ENCODE results near the gene VAV2. TPM values are rescaled to one million over a fixed set of nuclear protein-coding genes. Genes with fewer than 3 reads are reported as not detected.

Gene VAV2
- total RNA-seq, 1 donor from 2014 or later: 8.3 TPM

DNA sequence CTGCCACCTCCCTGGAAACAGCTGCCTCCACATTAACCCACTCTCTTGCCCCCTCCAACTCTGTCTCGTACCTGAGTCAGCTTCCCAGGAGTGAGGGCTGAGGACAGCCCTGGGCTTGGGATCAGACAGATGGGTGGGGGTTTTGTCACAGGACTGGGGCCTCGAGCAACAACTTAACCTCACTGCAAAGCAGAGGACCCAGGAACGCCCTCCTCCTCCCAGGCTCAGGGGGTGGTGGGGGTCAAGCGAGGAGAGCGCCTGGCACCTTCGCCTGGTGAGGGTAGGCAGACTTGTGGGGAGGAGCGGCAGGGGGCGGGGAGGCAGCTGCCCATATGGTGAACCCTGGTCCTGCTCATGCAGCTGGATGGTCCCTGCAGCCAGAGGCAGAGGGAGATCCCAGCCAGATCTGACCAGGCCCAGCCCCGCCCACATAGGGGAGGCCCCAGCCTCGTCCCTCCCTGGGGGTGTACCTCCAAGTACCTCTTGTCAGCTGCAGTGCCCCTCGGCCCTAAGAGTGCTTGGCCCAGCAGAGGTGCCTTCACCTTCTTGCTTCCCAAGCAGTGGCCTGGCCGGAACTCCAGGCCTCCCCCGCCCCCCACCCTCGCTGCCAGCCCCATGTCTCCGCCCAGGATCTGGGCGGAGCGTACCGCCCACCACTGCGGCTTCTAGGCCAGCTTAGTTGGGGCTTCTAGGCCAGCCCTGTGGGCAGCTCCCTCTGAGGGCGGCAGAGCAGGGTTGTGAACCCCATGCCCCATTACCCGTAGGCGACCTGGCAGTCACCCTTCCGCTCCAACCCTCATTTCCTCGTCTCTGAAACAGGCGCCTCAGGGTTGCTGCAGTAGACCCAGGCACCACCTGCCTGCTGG is 254.1 kb downstream of the VAV2 start, which contains the start of gene SARDH:
TSS of gene SARDH (minus strand) at position 579 of the 866 bp plus-strand sequence. CDS start 4,179 bp downstream, outside the sequence.
- TF ChIP-seq, protein P1, sequence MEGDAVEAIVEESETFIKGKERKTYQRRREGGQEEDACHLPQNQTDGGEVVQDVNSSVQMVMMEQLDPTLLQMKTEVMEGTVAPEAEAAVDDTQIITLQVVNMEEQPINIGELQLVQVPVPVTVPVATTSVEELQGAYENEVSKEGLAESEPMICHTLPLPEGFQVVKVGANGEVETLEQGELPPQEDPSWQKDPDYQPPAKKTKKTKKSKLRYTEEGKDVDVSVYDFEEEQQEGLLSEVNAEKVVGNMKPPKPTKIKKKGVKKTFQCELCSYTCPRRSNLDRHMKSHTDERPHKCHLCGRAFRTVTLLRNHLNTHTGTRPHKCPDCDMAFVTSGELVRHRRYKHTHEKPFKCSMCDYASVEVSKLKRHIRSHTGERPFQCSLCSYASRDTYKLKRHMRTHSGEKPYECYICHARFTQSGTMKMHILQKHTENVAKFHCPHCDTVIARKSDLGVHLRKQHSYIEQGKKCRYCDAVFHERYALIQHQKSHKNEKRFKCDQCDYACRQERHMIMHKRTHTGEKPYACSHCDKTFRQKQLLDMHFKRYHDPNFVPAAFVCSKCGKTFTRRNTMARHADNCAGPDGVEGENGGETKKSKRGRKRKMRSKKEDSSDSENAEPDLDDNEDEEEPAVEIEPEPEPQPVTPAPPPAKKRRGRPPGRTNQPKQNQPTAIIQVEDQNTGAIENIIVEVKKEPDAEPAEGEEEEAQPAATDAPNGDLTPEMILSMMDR (IDR thresholded peaks at IDR 0.05): no peak
- no peak for TF ChIP-seq POLR2A (IDR thresholded peaks at IDR 0.05)
- TF ChIP-seq POLR2AphosphoS5 (IDR thresholded peaks at IDR 0.05; ENCODE audit: insufficient read depth in 1 of 2, low read depth in 1 of 2): no peak
- H3K27me3 ChIP-seq: no peaks in the 10 kb centered on the region
- H3K27ac ChIP-seq: no peak within 1 kb of the TSS
- peaks cover 16% of the 10 kb centered on the region for H3K4me1 ChIP-seq
- DNase-seq (ENCODE audit: extremely low spot score in 2 of 2): peak in 1 of 2 donors; percentile 80
- no peaks in the 10 kb centered on the region for H3K9me3 ChIP-seq
- peak within 1 kb of the TSS; percentile 35 to 41 for H3K4me3 ChIP-seq
- no peaks in the 10 kb centered on the region for H3K36me3 ChIP-seq
- intact Hi-C loops (cut with DNase I): no loop called here

DNA sequence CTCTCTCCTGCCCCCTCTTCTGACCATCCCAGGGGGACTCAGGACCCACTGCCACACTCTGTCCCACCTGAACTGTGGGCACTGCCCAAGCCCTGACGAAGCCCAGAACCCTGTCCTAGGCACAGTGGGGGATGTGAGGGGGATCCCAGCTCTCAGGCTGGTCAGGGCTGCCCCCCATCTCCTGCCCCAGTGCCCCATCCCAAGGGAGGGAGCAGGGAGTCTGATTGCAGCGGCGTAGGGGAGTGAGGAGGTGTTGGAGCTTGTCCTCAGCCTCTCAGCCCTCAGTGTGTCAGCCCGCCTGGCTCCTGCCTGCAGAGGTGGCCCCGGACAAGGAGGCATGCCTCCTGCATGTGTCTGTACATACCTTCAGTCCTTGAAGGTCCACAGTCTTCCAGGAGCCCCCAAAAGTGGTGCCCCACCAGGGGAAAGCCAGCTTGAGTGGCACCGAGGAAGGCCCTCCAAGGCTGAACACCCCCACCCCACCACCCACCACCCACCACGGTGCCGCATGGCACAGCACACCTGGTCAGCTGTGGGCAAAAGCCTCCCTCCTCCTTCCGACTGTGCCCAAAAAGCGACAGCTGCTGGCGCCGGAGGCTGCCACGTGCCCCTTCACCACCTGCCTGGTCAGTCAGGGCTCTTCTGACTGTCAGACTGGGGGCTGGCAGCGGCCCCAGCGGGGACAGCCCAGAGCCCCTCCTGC is 254.9 kb downstream of the VAV2 start:
- H3K4me3 ChIP-seq: peak overlapping the region in 1 of 2 donors; percentile 35
- H3K36me3 ChIP-seq: no peaks in the 10 kb centered on the region
- no peaks in the 10 kb centered on the region for H3K9me3 ChIP-seq
- no peak overlapping the region for H3K27ac ChIP-seq
- TF ChIP-seq POLR2AphosphoS5 (IDR thresholded peaks at IDR 0.05; ENCODE audit: insufficient read depth in 1 of 2, low read depth in 1 of 2): no peak
- TF ChIP-seq POLR2A (IDR thresholded peaks at IDR 0.05): no peak
- TF ChIP-seq, protein P1 (IDR thresholded peaks at IDR 0.05): no peak
- H3K4me1 ChIP-seq: peaks cover 16% of the 10 kb centered on the region
- peak; percentile 64 to 94 for DNase-seq (ENCODE audit: extremely low spot score in 2 of 2)
- intact Hi-C loops (cut with DNase I): no loop called here
- H3K27me3 ChIP-seq: no peaks in the 10 kb centered on the region

DNA sequence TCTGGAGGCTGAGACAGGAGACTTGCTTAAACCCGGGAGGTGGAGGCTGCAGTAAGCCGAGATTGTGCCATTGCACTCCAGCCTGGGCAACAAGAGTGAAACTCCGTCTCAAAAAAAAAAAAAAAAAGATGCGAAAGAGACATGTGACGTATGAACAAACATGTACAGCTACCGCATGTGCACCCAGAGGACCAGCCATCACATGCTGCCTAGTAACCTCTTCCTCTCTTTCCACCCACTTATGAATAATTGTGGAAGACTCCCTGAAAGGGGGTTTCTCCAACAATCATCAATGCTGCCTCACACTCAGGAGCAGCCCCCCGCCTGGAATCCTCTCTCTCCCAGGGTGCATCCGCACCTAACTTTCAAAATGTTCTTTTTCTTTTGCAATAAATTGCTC is 256.2 kb downstream of the VAV2 start:
- peak in 1 of 2 donors; percentile 18 for DNase-seq (ENCODE audit: extremely low spot score in 2 of 2)
- intact Hi-C loops (cut with DNase I): no loop called here

DNA sequence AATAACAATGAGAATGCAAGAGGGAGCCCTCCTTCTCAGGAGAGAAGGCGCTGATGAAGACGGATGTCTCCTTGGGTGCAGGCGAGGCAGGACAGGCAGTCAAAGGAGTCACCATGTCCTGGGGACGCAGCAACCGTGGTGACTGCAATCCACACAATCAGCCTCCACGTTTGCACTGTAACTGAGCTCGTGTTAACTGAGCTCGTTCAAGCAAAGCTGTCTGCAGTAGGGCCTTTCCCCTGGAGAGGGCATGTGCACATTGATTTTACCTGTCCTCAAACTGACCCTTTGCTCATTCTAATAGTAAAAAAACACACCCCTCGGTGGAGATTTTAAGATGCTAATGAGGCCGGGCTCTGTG is 256.7 kb downstream of the VAV2 start:
- intact Hi-C loops (cut with DNase I): no loop called here
- no peak for DNase-seq (ENCODE audit: extremely low spot score in 2 of 2)
- H3K27ac ChIP-seq: no peak overlapping the region

More for the DNA sequence above, 256.2 kb downstream of the VAV2 start:
- Histone ChIP-seq H3K36me3 (no peaks in the 10 kb centered on the region), H3K4me1 (peaks cover 16% of the 10 kb centered on the region), H3K9me3 (no peaks in the 10 kb centered on the region), H3K27ac (no peak overlapping the region), H3K27me3 (no peaks in the 10 kb centered on the region), H3K4me3 (no peak overlapping the region)
- TF ChIP-seq POLR2A (IDR thresholded peaks at IDR 0.05) (no peak), POLR2AphosphoS5 (IDR thresholded peaks at IDR 0.05; ENCODE audit: insufficient read depth in 1 of 2, low read depth in 1 of 2) (no peak)
- TF ChIP-seq, protein P1 (IDR thresholded peaks at IDR 0.05): no peak

DNA sequence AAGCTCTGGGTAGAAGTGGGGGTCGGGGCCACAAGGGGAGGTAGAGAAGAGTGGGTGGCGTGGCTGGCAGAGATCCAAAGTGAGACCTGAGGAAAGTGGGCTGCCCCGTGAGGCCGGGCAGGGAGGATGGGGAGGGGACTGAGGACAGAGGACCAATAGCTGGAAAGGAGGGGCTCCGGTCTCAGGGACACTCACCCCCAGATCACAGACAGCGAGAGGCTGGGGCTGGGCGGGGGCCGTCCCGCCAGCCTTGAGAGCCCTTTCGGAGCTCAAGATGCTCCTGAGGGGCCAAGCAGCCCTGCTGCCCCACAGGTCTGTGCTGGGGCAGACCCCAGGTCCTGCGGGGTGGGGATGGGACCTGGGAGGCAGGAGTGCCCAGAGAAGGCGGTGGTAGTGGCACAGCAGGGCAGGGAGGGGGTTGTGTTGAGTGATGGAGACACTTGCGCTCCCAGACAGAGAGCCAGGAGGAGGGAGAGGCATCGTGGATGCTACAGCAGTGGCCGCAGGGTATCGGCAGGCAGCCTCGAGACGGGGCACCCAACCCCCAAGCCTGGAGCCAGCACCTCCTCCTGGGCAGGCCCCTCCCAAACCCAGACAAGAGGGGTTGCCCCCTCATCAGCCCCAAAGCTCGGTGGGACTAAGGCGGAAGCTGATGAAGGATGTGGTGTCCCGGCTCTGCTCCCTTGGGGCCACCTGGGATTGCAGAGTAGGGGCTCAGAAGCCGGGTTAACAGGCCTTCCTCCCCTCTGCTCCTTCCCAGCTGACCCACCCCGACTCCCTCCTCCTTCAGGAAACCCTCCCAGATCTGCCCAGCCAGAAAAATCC is 257.3 kb downstream of the VAV2 start:
- Histone ChIP-seq H3K9me3 (no peaks in the 10 kb centered on the region), H3K4me1 (peaks cover 16% of the 10 kb centered on the region), H3K27me3 (no peaks in the 10 kb centered on the region), H3K4me3 (no peak overlapping the region), H3K36me3 (no peaks in the 10 kb centered on the region), H3K27ac (no peak overlapping the region)
- intact Hi-C loops (cut with DNase I): no loop called here
- DNase-seq (ENCODE audit: extremely low spot score in 2 of 2): peak; percentile 54 to 94
- TF ChIP-seq POLR2AphosphoS5 (IDR thresholded peaks at IDR 0.05; ENCODE audit: insufficient read depth in 1 of 2, low read depth in 1 of 2) (no peak), POLR2A (IDR thresholded peaks at IDR 0.05) (no peak)
- TF ChIP-seq, protein P1 (IDR thresholded peaks at IDR 0.05): no peak

More for the DNA sequence above, 256.7 kb downstream of the VAV2 start:
- TF ChIP-seq POLR2A (IDR thresholded peaks at IDR 0.05) (no peak), POLR2AphosphoS5 (IDR thresholded peaks at IDR 0.05; ENCODE audit: insufficient read depth in 1 of 2, low read depth in 1 of 2) (no peak)
- H3K36me3 ChIP-seq: no peaks in the 10 kb centered on the region
- no peaks in the 10 kb centered on the region for H3K27me3 ChIP-seq
- H3K4me3 ChIP-seq: no peak overlapping the region
- no peaks in the 10 kb centered on the region for H3K9me3 ChIP-seq
- H3K4me1 ChIP-seq: peaks cover 16% of the 10 kb centered on the region
